Superior temporal gyrus (tissue), 1 donor: ENCODE measurements around the gene GMDS.

Source experiments
- DNase-seq: peaks from one replicate; pipeline ENCODE4 v3.0.0-alpha.2; 2016; ENCODE audit errors: extremely low spot score

GMDS gene

DNA sequence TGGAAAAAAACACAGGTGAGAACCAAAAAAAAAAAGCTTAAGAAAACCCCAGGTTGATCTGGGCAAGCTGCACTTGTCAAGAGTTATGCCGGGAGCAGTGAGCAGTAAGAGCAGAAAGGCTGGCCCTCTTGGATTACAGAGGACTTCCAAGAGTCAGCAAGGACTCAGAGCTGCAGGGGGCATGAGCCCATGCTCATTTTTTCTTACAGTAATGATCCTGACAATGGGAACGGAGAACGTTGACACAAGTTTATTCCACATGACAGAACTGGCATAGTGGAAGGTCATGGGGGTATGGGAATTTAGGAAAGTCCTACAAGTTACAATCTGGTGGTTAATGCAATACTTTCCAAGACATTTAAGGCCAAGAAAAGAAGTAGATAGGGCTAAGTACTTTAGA is 256.6 kb downstream of the GMDS start:
- DNase-seq = no peak

GRCh38 chr6:1987640-1988039 is 257.8 kb downstream of the GMDS start:
- no peak for DNase-seq

- no peak for DNase-seq
Measured at GRCh38 chr6:1986454-1987243, 258.8 kb downstream of the GMDS start.

GRCh38 chr6:1984346-1984994 is 260.9 kb downstream of the GMDS start:
- DNase-seq = no peak

DNA sequence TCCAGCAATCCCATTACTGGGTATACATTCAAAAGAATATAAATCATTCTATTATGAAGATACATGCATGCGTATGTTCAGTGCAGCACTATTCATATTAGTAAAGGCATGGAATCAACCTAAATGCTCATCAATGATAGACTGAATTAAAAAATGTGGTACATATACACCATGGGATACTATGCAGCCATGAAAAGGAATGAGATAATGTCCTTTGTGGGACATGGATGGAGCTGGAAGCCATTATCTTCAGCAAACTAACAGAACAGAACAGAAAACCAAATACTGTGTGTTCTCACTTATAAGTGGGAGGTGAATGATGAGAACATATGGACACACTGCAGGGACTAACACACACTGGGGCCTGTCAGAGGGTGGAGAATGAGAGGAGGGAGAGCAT is 261.6 kb downstream of the GMDS start:
- DNase-seq = no peak

- no peak for DNase-seq
Measured at GRCh38 chr6:1972962-1973361, 272.4 kb downstream of the GMDS start.

- DNase-seq = no peak
Measured at GRCh38 chr6:1971612-1972011, 273.8 kb downstream of the GMDS start.

DNA sequence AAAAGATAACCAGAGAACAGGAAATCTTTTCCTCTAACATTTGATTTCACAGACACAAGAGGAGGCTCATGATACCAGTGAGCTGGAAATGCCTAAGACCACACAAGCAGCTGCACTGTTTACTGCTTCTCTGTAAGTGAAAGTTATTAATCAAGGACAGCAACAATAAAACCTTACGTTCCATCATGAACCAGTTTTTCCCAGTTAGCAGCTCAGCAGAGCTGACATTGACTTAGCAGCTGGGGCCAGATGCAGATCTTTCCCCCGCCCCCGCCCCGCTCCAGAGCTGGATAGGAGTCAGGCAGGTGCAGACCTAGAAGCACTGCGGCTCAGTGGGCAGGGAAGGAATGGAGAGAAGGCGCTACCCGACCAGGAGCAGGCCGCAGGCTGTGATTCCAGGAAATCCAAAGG is 275.2 kb downstream of the GMDS start:
- no peak for DNase-seq

DNA sequence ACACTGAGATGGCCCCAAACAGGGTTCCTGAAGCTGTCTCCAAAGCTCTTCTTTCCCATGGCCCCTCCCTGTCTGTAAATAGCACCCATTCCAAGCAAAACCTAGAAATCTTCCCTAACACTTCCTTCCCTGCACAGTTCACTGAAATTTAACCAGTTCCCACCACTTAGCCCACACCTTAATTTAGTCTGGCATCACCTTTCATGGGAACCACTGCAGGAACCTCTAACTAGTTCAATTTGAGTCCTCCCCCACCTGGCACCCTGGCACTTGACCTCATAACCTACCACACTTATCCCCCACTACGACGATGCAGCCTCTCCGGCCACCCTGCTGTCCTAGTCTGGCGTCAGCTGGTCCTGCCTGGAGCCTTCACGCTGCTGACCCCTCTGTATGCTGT is 278.7 kb downstream of the GMDS start:
- no peak for DNase-seq

- no peak for DNase-seq
Measured at GRCh38 chr6:1965596-1966224, 279.7 kb downstream of the GMDS start.

- no peak for DNase-seq
Measured at GRCh38 chr6:1963596-1963995, 281.8 kb downstream of the GMDS start.

GRCh38 chr6:1962201-1962600 is 283.2 kb downstream of the GMDS start:
- DNase-seq = no peak

DNA sequence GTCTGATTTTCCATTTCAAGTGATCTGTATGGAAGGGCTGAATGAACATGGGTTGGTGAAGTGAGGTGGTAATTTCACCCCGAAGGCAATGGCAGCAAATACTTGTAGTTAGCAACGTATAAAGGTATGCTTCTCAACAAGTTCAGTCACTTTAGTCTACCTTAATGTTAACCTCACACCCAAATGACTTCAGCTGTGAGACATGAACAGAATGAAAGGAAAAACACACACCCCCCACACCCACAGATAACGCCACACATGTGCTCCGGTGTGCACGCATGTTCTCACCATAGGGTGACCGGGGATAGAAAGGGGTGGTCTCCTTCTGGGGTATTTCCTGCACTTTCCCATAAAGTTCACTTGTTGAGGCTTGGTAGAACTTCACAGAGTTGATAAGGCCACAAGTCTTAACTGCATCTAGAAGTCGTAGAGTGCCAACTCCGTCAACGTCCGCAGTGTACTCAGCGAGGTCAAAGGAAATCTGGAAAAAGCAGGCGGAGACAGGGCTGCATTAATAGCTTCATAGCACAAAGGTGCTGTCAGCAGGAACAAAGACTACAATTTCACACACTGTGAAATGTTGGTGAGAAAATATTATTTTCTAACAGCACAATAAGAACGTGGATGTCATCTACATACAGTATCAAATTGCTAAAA is 284.8 kb downstream of the GMDS start:
- DNase-seq = no peak

DNA sequence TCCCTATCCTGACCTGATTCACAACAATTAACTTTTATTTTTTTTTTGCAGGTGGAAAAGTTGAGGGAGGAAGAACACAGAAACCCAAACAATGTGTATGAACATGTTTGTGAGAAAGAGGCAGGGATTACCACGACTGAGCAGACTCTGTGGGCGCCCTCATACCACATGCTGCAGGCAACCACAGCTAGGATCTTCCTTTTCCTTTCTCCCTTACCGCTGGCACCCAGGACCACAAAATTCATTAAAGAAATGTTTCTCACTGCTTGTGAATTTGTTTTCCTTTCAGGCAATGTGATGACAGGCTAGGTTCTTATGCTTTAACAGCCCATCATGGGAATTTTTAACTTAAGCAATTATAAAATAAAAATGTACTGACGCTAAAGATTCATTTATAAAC is 287.1 kb downstream of the GMDS start:
- no peak for DNase-seq

DNA sequence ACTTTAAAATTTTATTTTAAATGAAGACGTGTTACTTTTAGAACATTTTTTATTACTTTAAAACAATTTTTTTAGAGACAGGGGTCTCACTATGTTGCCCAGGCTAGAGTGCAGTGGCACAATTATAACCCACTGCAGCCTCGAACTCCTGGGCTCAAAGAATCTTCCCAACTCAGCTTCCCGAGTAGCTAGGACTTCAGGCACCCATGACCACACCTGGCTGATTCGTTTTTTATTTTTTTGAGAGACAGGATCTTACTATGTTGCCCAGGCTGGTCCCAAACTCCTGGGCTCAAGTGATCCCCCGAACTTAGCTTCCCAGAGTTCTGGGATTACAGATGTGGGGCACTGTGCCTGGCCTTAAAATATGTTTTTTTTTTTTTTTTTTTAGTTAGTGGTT is 287.7 kb downstream of the GMDS start:
- no peak for DNase-seq

DNA sequence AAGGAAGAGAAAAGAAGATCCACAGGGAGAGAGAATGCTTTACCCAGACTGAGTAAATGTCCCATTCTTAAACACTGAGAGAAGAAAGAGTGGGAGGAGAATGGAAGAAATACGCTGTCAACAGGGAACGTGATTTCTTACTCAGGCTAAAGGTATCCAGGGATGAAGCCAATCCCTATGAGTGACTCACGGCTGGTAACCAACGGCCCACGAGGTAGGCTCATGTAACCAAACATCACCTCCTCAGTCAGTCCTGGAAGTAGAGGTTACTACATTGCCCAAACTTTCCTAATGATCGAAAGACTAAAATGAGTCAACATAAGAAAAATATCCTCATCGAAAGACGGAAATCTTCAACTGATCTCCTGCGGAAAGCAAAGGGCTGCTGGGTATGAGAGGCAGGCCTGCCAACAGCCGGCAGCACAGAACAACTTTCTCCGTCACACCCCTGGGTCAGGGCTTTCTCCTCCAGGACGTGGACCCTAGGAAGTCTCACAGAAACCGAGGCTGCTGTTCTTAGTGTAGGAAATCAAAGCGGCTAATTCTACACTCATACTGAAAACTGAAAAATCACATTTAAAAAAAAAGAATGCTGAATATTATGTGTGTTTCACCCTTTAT is 292.6 kb downstream of the GMDS start:
- no peak for DNase-seq

DNA sequence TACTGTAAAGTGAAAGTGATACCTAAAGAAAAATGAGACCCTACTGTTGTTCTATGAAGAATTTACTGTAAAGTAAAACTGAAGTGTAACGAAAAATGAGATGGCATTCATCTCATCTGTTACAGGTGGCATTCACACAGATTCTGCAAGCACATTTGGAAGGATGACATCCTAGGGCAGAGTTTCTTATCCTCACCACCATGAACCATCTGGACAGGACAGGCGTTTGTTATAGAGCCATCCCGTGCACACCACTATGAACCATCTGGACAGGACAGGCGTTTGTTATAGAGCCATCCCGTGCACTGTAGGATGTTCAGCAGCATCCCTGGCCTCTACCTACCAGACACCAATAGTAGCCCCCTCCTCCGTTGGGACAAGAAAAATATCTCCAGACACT is 294.8 kb downstream of the GMDS start:
- DNase-seq = no peak

GRCh38 chr6:1949538-1949937 is 295.9 kb downstream of the GMDS start:
- DNase-seq = no peak

DNA sequence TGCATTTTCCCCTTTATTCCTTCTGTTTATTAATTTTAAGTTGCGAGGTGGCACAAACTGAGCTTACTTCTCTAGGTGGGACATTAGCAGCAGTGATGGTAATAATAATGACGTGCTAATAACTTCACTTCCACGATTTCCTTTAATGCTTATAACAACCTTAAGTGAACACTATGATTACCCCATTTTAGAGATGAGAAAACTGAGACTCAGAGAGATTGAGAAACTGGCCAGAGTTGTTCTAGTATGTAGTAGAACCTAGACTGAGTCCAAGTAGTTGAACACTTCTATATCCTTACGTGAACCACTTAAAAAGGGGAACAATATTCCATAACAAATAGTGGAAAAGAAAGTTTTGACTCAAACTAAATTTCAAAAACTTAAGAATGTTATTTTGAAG is 297.5 kb downstream of the GMDS start:
- no peak for DNase-seq

DNA sequence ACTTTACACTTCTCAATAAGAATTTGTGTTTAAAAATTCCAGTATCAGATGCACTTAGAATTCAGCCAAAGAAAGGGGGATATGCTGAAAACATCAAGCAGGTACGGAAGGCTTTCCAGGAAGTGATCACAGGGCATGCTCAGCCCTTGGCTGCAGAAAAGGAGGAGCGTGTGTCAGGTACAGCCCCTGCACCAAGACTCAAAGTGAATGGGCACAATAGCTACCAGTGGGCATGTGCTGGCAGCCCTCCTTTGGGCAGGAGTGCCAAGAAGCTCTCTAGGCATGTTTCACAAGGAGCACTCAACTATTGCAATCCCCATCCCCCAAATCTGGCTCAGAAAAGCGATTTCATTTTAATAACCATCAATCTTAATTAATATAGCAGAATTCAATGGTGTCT is 298.8 kb downstream of the GMDS start:
- no peak for DNase-seq

DNA sequence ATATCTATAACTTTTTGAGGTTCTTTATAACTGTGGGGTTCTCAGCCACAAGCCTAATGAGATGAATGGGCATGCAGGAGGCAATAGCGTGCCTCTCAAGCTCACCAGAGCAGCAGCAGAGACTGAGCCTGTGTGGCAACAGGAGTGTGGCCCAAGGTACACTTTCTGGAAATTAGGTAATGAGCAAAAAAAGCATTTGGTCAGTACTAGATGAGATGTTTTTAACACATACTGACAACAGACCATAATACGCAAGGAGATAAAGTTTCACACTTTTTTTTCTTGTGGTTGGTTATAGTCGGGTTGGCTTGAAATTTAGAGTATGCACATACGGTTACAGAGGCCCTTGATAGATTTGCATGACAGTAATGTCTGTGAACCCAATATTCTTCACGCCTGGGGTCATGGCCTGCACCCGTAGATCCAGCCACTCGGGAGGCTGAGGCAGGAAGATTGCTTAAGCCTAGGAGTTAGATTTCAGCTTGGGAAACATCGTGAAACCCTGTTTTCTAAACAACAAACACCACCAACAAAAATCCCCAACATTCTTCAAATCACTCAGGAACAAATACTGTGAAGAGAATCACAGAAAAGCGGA is 300.1 kb downstream of the GMDS start:
- no peak for DNase-seq

DNA sequence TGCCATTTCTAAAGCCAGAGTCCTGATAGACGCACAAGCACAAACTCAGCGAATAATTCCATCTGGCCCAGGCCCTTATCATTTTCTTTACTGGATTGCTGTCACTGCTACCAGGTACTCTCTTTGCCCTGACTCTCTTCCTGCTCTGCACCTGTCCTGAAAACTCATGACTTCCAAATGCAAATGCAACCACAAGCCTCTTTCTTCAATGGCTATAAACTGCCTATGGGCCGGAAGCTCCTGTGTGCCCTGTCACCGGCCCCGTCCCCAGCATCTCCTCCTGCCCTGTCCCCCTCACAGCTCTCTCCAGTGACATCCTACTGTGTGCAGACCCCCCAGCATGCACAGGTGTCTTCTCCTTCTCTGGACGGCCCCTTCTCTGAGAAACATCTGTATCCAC is 302.6 kb downstream of the GMDS start:
- DNase-seq = no peak
